Endodermal cell (in vitro differentiated cells): Measurements from ENCODE around the gene DSTN. TPM values are rescaled to one million over a fixed set of nuclear protein-coding genes. Genes with fewer than 3 reads are reported as not detected.
A peak's percentile ranks its signal among the peaks of the same experiment; 100 is the strongest.

ENCODE experiments used
- DNase-seq: peaks from one replicate; pipeline ENCODE4 v3.0.0-alpha.2; 2017
- H3K27ac ChIP-seq: 2 replicates; pipeline ENCODE4 v1.5.1; 2013; ENCODE audit warnings: mild to moderate bottlenecking, low read depth, low read length, moderate library complexity
- H3K27me3 ChIP-seq: 2 replicates; pipeline ENCODE4 v1.6.1; 2013; ENCODE audit warnings: mild to moderate bottlenecking, low read length, moderate library complexity; ENCODE audit not compliant: insufficient read depth, control insufficient read depth, poor library complexity, severe bottlenecking
- H3K36me3 ChIP-seq: 2 replicates; pipeline ENCODE4 v1.7.0; 2013; ENCODE audit warnings: mild to moderate bottlenecking, low read length, moderate library complexity; ENCODE audit not compliant: control insufficient read depth, insufficient read depth
- H3K4me1 ChIP-seq: one replicate; pipeline ENCODE4 v1.7.0; 2013; ENCODE audit warnings: low read length; ENCODE audit not compliant: control insufficient read depth, insufficient read depth
- H3K4me3 ChIP-seq: 2 replicates; pipeline ENCODE4 v1.5.1; 2013; ENCODE audit warnings: mild to moderate bottlenecking, low read length, moderate library complexity
- H3K9ac ChIP-seq: 2 replicates; pipeline ENCODE4 v1.6.1; 2013; ENCODE audit warnings: mild to moderate bottlenecking, low read length, moderate library complexity; ENCODE audit not compliant: poor library complexity, severe bottlenecking; ENCODE audit errors: extremely low read depth
- H3K9me3 ChIP-seq: 2 replicates; pipeline ENCODE4 v1.6.1; 2013; ENCODE audit warnings: mild to moderate bottlenecking, low read length, moderate library complexity; ENCODE audit not compliant: control insufficient read depth
- H3K27ac Mint-ChIP-seq: 2 replicates; pipeline ENCODE4 v1.8.0; 2020; ENCODE audit warnings: mixed read lengths
- H3K27me3 Mint-ChIP-seq: 2 replicates; pipeline ENCODE4 v1.8.0; 2021; ENCODE audit warnings: mild to moderate bottlenecking, mixed read lengths; ENCODE audit not compliant: insufficient read depth
- H3K36me3 Mint-ChIP-seq: 2 replicates; pipeline ENCODE4 v1.8.0; 2020; ENCODE audit warnings: low read depth, mixed read lengths
- H3K4me1 Mint-ChIP-seq: 2 replicates; pipeline ENCODE4 v1.8.0; 2020; ENCODE audit warnings: mixed read lengths
- H3K4me3 Mint-ChIP-seq: 2 replicates; pipeline ENCODE4 v1.8.0; 2020; ENCODE audit warnings: mild to moderate bottlenecking, moderate library complexity, mixed read lengths
- H3K9me3 Mint-ChIP-seq: 2 replicates; pipeline ENCODE4 v1.8.0; 2020; ENCODE audit warnings: mild to moderate bottlenecking, mixed read lengths
- WGBS, 2 experiments: methylation state at CpG; one replicate each; pipeline versions ENCODE4 v1.1.5 to v1.1.7; 2013; ENCODE audit warnings: missing lambda C conversion rate in 2 of 2, mixed read lengths in 1 of 2; ENCODE audit not compliant: insufficient coverage in 1 of 2, insufficient read length in 1 of 2; 5-methylcytosine and 5-hydroxymethylcytosine counted together
- total RNA-seq, 2 donors: library from RNA; stranded (reverse); fragmentation: NEBNext Ultra II Directional in 1 of 2; extraction: Animal tissue kit (Norgen Biotek cat#: 25700) in 1 of 2; gene quantifications; 2 replicates in 1 of 2; 3 replicates in 1 of 2; pipeline ENCODE4 v1.2.1, GENCODE V29; 2021
- TF ChIP-seq, protein P1 (sequence below): fragments of 200-600 bp; sonication (generic); conservative IDR thresholded peaks from 2 replicates; pipeline ENCODE4 v1.5.0; 2021; ENCODE audit warnings: antibody characterized with exemption, mild to moderate bottlenecking

DSTN gene
- total RNA-seq, 2 donors from 2014 or later = 196 to 204 TPM

DNA sequence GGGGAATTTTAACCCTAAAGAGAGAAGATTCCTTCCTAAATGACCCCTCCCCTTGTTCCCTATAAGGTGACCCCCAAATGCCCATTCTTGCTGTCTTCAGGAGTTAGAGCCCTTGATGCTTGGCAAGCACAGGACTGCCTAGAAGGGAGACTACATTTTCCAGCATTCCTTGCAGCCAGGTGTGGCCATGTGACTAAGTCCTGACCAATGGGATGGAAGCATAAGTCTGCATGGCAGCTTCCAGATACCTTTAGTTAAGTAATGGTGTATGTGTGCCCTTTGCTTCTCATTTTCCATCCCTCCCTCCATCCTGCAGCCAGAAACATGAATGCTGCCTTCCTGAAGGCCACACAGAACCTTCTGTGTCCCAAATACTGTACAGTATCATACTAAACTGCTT, 44.2 kb upstream of the DSTN start:
- Mint-ChIP-seq H3K9me3 (no peaks in the 10 kb centered on the region), H3K27ac (no peak overlapping the region), H3K4me3 (no peak overlapping the region), H3K27me3 (peaks cover 11% of the 10 kb centered on the region), H3K4me1 (peaks cover 2% of the 10 kb centered on the region), H3K36me3 (no peaks in the 10 kb centered on the region)
- Histone ChIP-seq H3K36me3 (no peaks in the 10 kb centered on the region), H3K4me3 (no peak overlapping the region), H3K27ac (no peak overlapping the region), H3K9ac (no peak overlapping the region), H3K27me3 (no peaks in the 10 kb centered on the region), H3K4me1 (no peaks in the 10 kb centered on the region), H3K9me3 (no peaks in the 10 kb centered on the region)
- TF ChIP-seq, protein P1, sequence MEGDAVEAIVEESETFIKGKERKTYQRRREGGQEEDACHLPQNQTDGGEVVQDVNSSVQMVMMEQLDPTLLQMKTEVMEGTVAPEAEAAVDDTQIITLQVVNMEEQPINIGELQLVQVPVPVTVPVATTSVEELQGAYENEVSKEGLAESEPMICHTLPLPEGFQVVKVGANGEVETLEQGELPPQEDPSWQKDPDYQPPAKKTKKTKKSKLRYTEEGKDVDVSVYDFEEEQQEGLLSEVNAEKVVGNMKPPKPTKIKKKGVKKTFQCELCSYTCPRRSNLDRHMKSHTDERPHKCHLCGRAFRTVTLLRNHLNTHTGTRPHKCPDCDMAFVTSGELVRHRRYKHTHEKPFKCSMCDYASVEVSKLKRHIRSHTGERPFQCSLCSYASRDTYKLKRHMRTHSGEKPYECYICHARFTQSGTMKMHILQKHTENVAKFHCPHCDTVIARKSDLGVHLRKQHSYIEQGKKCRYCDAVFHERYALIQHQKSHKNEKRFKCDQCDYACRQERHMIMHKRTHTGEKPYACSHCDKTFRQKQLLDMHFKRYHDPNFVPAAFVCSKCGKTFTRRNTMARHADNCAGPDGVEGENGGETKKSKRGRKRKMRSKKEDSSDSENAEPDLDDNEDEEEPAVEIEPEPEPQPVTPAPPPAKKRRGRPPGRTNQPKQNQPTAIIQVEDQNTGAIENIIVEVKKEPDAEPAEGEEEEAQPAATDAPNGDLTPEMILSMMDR = no peak
- DNase-seq = peak; percentile 81

DNA sequence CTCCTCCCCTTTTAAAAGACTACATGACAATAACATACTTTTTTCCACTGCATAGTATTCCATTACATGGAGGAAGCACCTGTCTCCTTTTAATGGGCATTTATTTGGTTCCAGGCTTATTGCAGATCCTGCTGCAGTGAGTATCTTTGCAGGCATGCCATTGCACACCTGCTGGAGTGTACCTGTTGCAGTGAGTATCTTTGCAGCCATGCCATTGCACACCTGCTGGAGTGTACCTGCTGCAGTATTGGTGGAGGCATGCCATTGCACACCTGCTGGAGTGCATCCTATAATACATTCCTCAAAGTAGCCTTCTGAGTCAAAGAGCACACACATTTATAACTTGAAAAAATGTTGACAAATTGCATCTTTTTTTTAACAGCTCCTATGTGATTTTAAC, 40.3 kb upstream of the DSTN start:
- peaks cover 18% of the 10 kb centered on the region for H3K4me1 Mint-ChIP-seq

DNA sequence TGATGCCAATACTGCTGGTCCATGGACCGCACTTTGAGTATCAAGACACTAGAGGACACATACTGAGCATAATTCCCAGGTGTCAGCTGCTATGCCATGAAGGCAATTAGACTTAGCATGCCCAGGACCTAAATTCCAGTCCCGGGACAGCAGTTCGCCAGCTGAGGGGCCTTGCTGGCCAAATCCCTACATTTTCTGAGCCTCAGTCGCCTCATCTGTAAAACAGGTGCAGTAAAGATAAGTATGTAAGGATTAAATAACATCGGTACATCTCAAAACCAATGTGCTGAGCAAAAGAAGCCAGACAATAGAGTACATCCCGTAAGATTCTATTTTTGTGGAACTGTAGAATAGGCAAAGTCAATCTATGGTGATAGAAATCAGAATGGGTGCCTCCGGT, 39.7 kb upstream of the DSTN start:
- H3K4me1 ChIP-seq = no peaks in the 10 kb centered on the region
- no peaks in the 10 kb centered on the region for H3K9me3 Mint-ChIP-seq
- H3K27ac Mint-ChIP-seq = peak overlapping the region; percentile 70
- H3K36me3 ChIP-seq = no peaks in the 10 kb centered on the region
- DNase-seq = no peak
- H3K27me3 ChIP-seq = no peaks in the 10 kb centered on the region
- WGBS, 2 experiments = 86 to 92% methylated on average over 3 to 7 of the region's 7 CpGs
- H3K27ac ChIP-seq = no peak overlapping the region
- H3K9me3 ChIP-seq = no peaks in the 10 kb centered on the region
- H3K27me3 Mint-ChIP-seq = peaks cover 11% of the 10 kb centered on the region
- H3K4me3 Mint-ChIP-seq = peak overlapping the region; percentile 74
- no peak overlapping the region for H3K4me3 ChIP-seq
- TF ChIP-seq, protein P1 = no peak
- no peak overlapping the region for H3K9ac ChIP-seq
- H3K4me1 Mint-ChIP-seq = peaks cover 18% of the 10 kb centered on the region
- no peaks in the 10 kb centered on the region for H3K36me3 Mint-ChIP-seq

More for the DNA sequence above, 40.3 kb upstream of the DSTN start:
- Histone ChIP-seq H3K36me3 (no peaks in the 10 kb centered on the region), H3K4me3 (no peak overlapping the region), H3K4me1 (no peaks in the 10 kb centered on the region), H3K27me3 (no peaks in the 10 kb centered on the region), H3K9me3 (no peaks in the 10 kb centered on the region), H3K27ac (no peak overlapping the region), H3K9ac (no peak overlapping the region)
- Mint-ChIP-seq H3K27ac (no peak overlapping the region), H3K36me3 (no peaks in the 10 kb centered on the region), H3K9me3 (no peaks in the 10 kb centered on the region), H3K27me3 (peaks cover 11% of the 10 kb centered on the region), H3K4me3 (no peak overlapping the region)
- TF ChIP-seq, protein P1 = no peak
- no peak for DNase-seq
